Left lung (tissue), 10 donors: ENCODE measurements around the gene GPD2. TPM values are rescaled to one million over a fixed set of nuclear protein-coding genes. Genes with fewer than 3 reads are reported as not detected.

Experiments used
- ATAC-seq: fragments of 200-7000 bp; cut with Tn5 transposase; one replicate; pipeline ENCODE4 v1.9.1; 2020; ENCODE audit warnings: moderate library complexity
- DNase-seq, 4 donors: peaks; one replicate each; pipeline ENCODE4 v3.0.0-alpha.2; 2013 to 2020
- H3K27ac ChIP-seq, 2 donors: fragments of 200-600 bp; sonication (generic) in 1 of 2; one replicate each; pipeline versions ENCODE4 v1.5.0 to v1.8.0; 2020 to 2021
- H3K27me3 ChIP-seq, 2 donors: fragments of 200-600 bp; sonication (generic) in 1 of 2; one replicate each; pipeline versions ENCODE4 v1.5.0 to v1.8.0; 2020 to 2021
- H3K36me3 ChIP-seq, 2 donors: fragments of 200-600 bp; sonication (generic) in 1 of 2; one replicate each; pipeline versions ENCODE4 v1.5.0 to v1.8.0; 2020 to 2021
- H3K4me1 ChIP-seq, 2 donors: fragments of 200-600 bp; one replicate each; pipeline ENCODE4 v1.8.0; 2021
- H3K4me3 ChIP-seq, 2 donors: fragments of 200-600 bp; sonication (generic) in 1 of 2; one replicate each; pipeline versions ENCODE4 v1.5.0 to v1.8.0; 2020 to 2021; ENCODE audit warnings: mild to moderate bottlenecking in 1 of 2
- H3K9me3 ChIP-seq, 2 donors: fragments of 200-600 bp; sonication (generic) in 1 of 2; one replicate each; pipeline versions ENCODE4 v1.5.0 to v1.8.0; 2020 to 2021
- intact Hi-C, 2 donors: fragments of 100-400 bp; cut with DNase I; formaldehyde crosslinking; loops; one replicate each; pipeline versions ENCODE4 v1.11.2 to v1.14.2; 2022
- polyA plus RNA-seq, 6 donors: library from polyadenylated mRNA; unstranded; fragments of 120-200 nt; gene quantifications; one replicate each; pipeline ENCODE4 v1.2.1, GENCODE V29; 2013; ENCODE audit not compliant: insufficient read length in 6 of 6
- total RNA-seq, 2 donors: library from RNA; stranded (reverse); fragmentation: NEBNext Ultra II Directional; extraction: Animal tissue kit (Norgen Biotek cat#: 25700); gene quantifications; one replicate each; pipeline ENCODE4 v1.2.1, GENCODE V29; 2021
- TF ChIP-seq, protein P1 (sequence below), 2 donors: fragments of 200-600 bp; sonication (generic) in 1 of 2; IDR thresholded peaks; one replicate each; pipeline versions ENCODE4 v1.5.0 to v1.8.0; 2021; ENCODE audit warnings: antibody characterized with exemption in 2 of 2
- donor health status: DM: no; HTN: yes; CAD: no.
- donor health status: DM: no; HTN: no; CAD: no.

Gene GPD2
- total and polyA plus RNA-seq, 8 donors, result 23.7 to 44.3 (median 26.8) TPM

DNA sequence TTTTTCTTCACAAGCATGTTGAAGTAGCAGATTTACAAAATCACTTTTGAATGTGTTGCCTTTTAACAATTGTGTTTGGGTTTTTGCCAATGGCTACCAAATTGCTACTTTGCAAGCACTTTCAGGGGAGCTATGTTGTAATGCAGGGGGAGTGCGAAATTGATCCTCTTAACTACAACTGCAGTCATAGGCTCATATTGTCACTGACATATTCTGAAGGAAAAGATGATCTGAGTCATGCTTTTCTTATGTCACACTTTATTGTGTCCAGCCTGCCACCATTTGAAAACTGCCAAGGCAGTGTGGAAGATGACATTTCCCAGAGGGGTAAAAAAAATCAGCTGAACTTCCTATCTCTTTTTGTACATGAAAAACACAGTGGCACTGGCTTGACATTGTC is 74.9 kb downstream of the GPD2 start:
- ATAC-seq, result no peak

DNA sequence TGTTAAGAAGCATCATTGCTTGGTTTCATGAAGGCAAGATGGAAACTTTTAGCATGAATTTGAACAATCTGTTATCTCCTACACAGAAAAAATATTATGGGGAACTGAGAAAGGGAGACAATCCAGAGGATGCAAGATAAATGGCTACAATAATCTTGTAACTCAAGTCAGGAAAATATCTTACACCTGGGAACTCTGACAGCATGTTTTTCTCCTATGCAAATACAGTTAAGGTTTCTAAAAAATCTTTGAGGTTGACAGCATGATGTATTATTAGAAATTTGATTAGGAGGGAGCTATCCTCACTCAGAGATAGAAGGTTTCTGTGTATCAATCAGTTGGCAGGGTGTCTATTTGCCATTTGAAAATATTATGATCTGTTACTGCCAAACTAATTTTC is 75.6 kb downstream of the GPD2 start:
- peaks cover 0 to 39% of the 10 kb centered on the region in 2 donors for H3K36me3 ChIP-seq
- DNase-seq (no peak), ATAC-seq (no peak)
- no peaks in the 10 kb centered on the region for H3K9me3 ChIP-seq
- no peaks in the 10 kb centered on the region for H3K27me3 ChIP-seq
- TF ChIP-seq, protein P1, sequence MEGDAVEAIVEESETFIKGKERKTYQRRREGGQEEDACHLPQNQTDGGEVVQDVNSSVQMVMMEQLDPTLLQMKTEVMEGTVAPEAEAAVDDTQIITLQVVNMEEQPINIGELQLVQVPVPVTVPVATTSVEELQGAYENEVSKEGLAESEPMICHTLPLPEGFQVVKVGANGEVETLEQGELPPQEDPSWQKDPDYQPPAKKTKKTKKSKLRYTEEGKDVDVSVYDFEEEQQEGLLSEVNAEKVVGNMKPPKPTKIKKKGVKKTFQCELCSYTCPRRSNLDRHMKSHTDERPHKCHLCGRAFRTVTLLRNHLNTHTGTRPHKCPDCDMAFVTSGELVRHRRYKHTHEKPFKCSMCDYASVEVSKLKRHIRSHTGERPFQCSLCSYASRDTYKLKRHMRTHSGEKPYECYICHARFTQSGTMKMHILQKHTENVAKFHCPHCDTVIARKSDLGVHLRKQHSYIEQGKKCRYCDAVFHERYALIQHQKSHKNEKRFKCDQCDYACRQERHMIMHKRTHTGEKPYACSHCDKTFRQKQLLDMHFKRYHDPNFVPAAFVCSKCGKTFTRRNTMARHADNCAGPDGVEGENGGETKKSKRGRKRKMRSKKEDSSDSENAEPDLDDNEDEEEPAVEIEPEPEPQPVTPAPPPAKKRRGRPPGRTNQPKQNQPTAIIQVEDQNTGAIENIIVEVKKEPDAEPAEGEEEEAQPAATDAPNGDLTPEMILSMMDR (IDR thresholded peaks at IDR 0.05), result no peak
- intact Hi-C loops, result no loop called here
- no peak overlapping the region for H3K27ac ChIP-seq
- H3K4me1 ChIP-seq, result no peaks in the 10 kb centered on the region
- H3K4me3 ChIP-seq, result no peak overlapping the region

More for the DNA sequence above, 74.9 kb downstream of the GPD2 start:
- DNase-seq, result no peak
- H3K4me1 ChIP-seq, result no peaks in the 10 kb centered on the region
- intact Hi-C loops, result no loop called here
- H3K27ac ChIP-seq, result no peak overlapping the region
- H3K4me3 ChIP-seq, result no peak overlapping the region
- peaks cover 0 to 39% of the 10 kb centered on the region in 2 donors for H3K36me3 ChIP-seq
- no peaks in the 10 kb centered on the region for H3K27me3 ChIP-seq
- TF ChIP-seq, protein P1 (IDR thresholded peaks at IDR 0.05), result no peak
- H3K9me3 ChIP-seq, result no peaks in the 10 kb centered on the region

DNA sequence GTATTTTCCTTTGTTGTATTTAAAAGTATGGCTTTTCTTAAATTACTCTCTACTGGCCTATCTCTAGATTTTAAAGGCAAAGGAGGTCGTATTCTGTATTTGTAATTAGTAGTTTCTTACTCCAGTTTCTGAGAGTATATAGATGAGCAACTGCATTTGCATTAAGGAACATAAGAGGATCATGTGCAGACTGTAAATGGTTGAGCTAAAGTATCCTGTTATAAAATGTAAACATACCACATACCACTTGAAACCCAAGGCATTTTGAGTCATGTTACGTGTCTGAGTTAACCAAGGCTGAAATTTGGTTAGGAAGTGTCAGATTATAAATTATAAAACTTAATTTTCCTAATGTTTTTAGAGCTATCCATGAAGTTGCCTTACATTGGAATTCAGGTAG is 76.3 kb downstream of the GPD2 start:
- Histone ChIP-seq H3K9me3 (no peaks in the 10 kb centered on the region), H3K27me3 (no peaks in the 10 kb centered on the region), H3K4me3 (no peak overlapping the region), H3K36me3 (peaks cover 0 to 39% of the 10 kb centered on the region in 2 donors), H3K4me1 (no peaks in the 10 kb centered on the region), H3K27ac (no peak overlapping the region)
- ATAC-seq (peak; percentile 64), DNase-seq (no peak)
- intact Hi-C loops, result no loop called here
- TF ChIP-seq, protein P1 (IDR thresholded peaks at IDR 0.05), result no peak

DNA sequence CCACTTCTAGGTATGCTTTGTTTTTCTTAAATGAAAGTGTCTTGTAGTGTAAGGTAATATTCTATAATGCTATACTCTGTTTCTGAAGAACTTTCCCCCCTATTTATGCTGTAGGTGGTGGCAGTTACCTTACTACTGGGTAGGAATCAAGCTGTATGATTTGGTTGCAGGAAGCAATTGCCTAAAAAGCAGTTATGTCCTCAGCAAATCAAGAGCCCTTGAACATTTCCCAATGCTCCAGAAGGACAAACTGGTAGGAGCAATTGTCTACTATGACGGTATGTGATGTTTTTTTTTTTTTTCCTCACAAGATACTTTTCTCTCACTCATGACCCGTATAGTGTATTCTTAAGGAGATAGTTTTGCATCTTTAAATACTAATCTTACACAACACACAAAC is 77.0 kb downstream of the GPD2 start:
- Histone ChIP-seq H3K27ac (no peak overlapping the region), H3K36me3 (peaks cover 0 to 43% of the 10 kb centered on the region in 2 donors), H3K27me3 (no peaks in the 10 kb centered on the region), H3K9me3 (no peaks in the 10 kb centered on the region), H3K4me3 (no peak overlapping the region), H3K4me1 (no peaks in the 10 kb centered on the region)
- intact Hi-C loops, result no loop called here
- TF ChIP-seq, protein P1 (IDR thresholded peaks at IDR 0.05), result no peak
- ATAC-seq (peak; percentile 90), DNase-seq (no peak)

DNA sequence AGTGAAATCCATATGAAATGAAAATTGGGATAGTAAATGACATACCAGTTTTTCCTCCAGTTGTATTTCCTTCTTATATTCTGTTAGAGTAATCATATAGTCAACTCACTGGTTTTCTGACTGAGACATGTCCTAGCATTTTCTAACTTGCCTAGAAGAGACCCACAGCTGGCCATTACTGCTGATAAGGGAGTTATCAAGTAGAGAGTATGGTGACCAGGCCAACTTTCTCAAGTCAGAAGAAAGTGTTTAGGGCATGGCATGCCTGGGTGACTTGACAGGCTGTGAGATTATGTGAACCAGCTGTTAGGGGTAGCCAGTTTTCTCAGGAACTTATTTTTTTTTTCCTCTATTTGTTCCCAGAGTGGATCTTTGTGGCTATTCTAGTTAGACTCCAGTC is 81.2 kb downstream of the GPD2 start:
- H3K27ac ChIP-seq, result no peak overlapping the region
- intact Hi-C loops, result no loop called here
- TF ChIP-seq, protein P1 (IDR thresholded peaks at IDR 0.05), result no peak
- no peaks in the 10 kb centered on the region for H3K4me1 ChIP-seq
- no peak overlapping the region for H3K4me3 ChIP-seq
- H3K36me3 ChIP-seq, result peaks cover 0 to 32% of the 10 kb centered on the region in 2 donors
- DNase-seq (peak in 2 of 4 donors; percentile 77 to 86), ATAC-seq (no peak)
- H3K27me3 ChIP-seq, result no peaks in the 10 kb centered on the region
- H3K9me3 ChIP-seq, result peaks cover 0 to 5% of the 10 kb centered on the region in 2 donors
